ENCODE measurements around the gene C1QTNF1. TPM values are rescaled to one million over a fixed set of nuclear protein-coding genes. Genes with fewer than 3 reads are reported as not detected.
A peak's percentile ranks its signal among the peaks of the same experiment; 100 is the strongest.

Gene C1QTNF1
- total and polyA plus RNA-seq, 9 of the 15 experiments (the other 6 are each of a cell fraction or from before 2014, with no cell fraction given): 0.09 TPM; not detected in 8

- TF ChIP-seq, protein P1, sequence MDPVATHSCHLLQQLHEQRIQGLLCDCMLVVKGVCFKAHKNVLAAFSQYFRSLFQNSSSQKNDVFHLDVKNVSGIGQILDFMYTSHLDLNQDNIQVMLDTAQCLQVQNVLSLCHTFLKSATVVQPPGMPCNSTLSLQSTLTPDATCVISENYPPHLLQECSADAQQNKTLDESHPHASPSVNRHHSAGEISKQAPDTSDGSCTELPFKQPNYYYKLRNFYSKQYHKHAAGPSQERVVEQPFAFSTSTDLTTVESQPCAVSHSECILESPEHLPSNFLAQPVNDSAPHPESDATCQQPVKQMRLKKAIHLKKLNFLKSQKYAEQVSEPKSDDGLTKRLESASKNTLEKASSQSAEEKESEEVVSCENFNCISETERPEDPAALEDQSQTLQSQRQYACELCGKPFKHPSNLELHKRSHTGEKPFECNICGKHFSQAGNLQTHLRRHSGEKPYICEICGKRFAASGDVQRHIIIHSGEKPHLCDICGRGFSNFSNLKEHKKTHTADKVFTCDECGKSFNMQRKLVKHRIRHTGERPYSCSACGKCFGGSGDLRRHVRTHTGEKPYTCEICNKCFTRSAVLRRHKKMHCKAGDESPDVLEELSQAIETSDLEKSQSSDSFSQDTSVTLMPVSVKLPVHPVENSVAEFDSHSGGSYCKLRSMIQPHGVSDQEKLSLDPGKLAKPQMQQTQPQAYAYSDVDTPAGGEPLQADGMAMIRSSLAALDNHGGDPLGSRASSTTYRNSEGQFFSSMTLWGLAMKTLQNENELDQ (CRISPR knock-in tag; IDR thresholded peaks at IDR 0.05; ENCODE audit: borderline replicate concordance): no peak
- TF ChIP-seq YY1 (IDR thresholded peaks at IDR 0.05; ENCODE audit: borderline replicate concordance in 1 of 3, control insufficient read depth in 1 of 3, extremely low read depth in 1 of 3, insufficient read depth in 3 of 3, insufficient read length in 1 of 3, insufficient replicate concordance in 2 of 3, low read depth in 1 of 3, low read length in 2 of 3): peak; percentile 48 to 88 (median 82)
- peak; percentile 82 for TF ChIP-seq CTBP1 (IDR thresholded peaks at IDR 0.05; ENCODE audit: borderline replicate concordance)
- TF ChIP-seq, protein P2, sequence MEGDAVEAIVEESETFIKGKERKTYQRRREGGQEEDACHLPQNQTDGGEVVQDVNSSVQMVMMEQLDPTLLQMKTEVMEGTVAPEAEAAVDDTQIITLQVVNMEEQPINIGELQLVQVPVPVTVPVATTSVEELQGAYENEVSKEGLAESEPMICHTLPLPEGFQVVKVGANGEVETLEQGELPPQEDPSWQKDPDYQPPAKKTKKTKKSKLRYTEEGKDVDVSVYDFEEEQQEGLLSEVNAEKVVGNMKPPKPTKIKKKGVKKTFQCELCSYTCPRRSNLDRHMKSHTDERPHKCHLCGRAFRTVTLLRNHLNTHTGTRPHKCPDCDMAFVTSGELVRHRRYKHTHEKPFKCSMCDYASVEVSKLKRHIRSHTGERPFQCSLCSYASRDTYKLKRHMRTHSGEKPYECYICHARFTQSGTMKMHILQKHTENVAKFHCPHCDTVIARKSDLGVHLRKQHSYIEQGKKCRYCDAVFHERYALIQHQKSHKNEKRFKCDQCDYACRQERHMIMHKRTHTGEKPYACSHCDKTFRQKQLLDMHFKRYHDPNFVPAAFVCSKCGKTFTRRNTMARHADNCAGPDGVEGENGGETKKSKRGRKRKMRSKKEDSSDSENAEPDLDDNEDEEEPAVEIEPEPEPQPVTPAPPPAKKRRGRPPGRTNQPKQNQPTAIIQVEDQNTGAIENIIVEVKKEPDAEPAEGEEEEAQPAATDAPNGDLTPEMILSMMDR (IDR thresholded peaks at IDR 0.05 in 2 of 3, conservative IDR thresholded peaks at IDR 0.05 in 1 of 3; ENCODE audit: insufficient read depth in 2 of 3, low read depth in 1 of 3, low read length in 3 of 3): no peak
- 0 out of 2 replicates have a peak, but pooled peaks have one; percentile 20 for TF ChIP-seq NR2C2 (CRISPR knock-in tag; IDR thresholded peaks at IDR 0.05)
- TF ChIP-seq NR2C2 (tag; IDR thresholded peaks at IDR 0.05): peak; percentile 63
- TF ChIP-seq, protein P3, sequence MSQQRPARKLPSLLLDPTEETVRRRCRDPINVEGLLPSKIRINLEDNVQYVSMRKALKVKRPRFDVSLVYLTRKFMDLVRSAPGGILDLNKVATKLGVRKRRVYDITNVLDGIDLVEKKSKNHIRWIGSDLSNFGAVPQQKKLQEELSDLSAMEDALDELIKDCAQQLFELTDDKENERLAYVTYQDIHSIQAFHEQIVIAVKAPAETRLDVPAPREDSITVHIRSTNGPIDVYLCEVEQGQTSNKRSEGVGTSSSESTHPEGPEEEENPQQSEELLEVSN (IDR thresholded peaks at IDR 0.05; ENCODE audit: borderline replicate concordance in 1 of 2, extremely low read depth in 1 of 2, insufficient read depth in 1 of 2, insufficient read length in 1 of 2, low read depth in 1 of 2, low read length in 1 of 2, poor library complexity in 1 of 2, severe bottlenecking in 1 of 2): peak; percentile 52 to 71
- TF ChIP-seq SMAD4 (CRISPR knock-in tag; conservative IDR thresholded peaks at IDR 0.05): peak; percentile 47; the same call in 1 of the 2 replicates
- peak; percentile 82; the same call in 1 of the 2 replicates for TF ChIP-seq PHF8 (IDR thresholded peaks at IDR 0.05; ENCODE audit: borderline replicate concordance, low read length)
- TF ChIP-seq SPI1 (IDR thresholded peaks at IDR 0.05; ENCODE audit: borderline replicate concordance, low read depth, low read length): 0 out of 2 replicates have a peak, but pooled peaks have one; percentile 24
- no peak for TF ChIP-seq CHCHD3 (CRISPR knock-in tag; IDR thresholded peaks at IDR 0.05)
- peak; percentile 79; the same call in 1 of the 2 replicates for TF ChIP-seq SIN3B (IDR thresholded peaks at IDR 0.05; ENCODE audit: low read depth)
- no peak for TF ChIP-seq ZNF133 (CRISPR knock-in tag; IDR thresholded peaks at IDR 0.05)
- TF ChIP-seq MYBL2 (IDR thresholded peaks at IDR 0.05; ENCODE audit: low read depth): no peak
- no peak for TF ChIP-seq MYBL2 (CRISPR knock-in tag; IDR thresholded peaks at IDR 0.05; ENCODE audit: borderline replicate concordance)
- no peak for TF ChIP-seq ZFP30 (CRISPR knock-in tag; IDR thresholded peaks at IDR 0.05; ENCODE audit: borderline replicate concordance)
- peak; percentile 7; the same call in 1 of the 2 replicates for TF ChIP-seq PHTF2 (CRISPR knock-in tag; IDR thresholded peaks at IDR 0.05)
- TF ChIP-seq KDM5B (IDR thresholded peaks at IDR 0.05; ENCODE audit: insufficient replicate concordance, low read depth, low read length): peak; percentile 60
- TF ChIP-seq NFYB (IDR thresholded peaks at IDR 0.05; ENCODE audit: extremely low read depth, insufficient read length): peak; percentile 25
- peak; percentile 35; the same call in 1 of the 2 replicates for TF ChIP-seq ZBTB7A (IDR thresholded peaks at IDR 0.05; ENCODE audit: borderline replicate concordance, control insufficient read depth, low read depth, low read length)
Measured at GRCh38 chr17:79074649-79075445, 50.9 kb downstream of the C1QTNF1 start, which contains the start of gene ENGASE (continued).

All from K562 (cell line).